Measurements from ENCODE around the gene SARNP. TPM values are rescaled to one million over a fixed set of nuclear protein-coding genes. Genes with fewer than 3 reads are reported as not detected.

SARNP gene
- total RNA-seq, 1 donor from 2014 or later = 266 TPM

DNA sequence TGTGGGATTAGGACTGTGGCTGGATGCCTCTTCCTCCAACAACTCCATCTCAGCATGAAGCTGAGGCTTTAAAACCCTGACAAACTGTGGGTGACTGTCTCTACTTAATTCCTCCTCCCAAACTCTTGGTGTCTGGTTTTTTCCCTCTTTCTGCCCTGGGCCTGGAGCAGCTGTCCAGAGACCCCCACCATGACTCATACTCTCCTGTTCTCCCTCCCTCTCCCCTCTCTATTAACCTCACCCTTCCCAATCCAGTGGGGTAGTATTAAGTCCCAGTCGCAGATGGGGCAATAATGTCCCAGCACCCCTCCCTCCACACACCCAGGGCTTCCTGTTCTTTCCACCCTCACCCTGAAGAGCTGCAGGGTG lies 13.9 kb upstream of the SARNP start:
- Mint-ChIP-seq H3K4me3 (peak overlapping the region; percentile 99), H3K9me3 (no peaks in the 10 kb centered on the region), H3K36me3 (peaks cover 5% of the 10 kb centered on the region), H3K27ac (peak overlapping the region; percentile 88), H3K27me3 (ENCODE audit: insufficient read depth, low read depth) (peaks cover 9% of the 10 kb centered on the region), H3K4me1 (peaks cover 33% of the 10 kb centered on the region)
- Histone ChIP-seq H3K79me2 (ENCODE audit: low read depth) (peaks cover 51% of the 10 kb centered on the region), H3K27me3 (no peaks in the 10 kb centered on the region), H3K4me3 (peak overlapping the region; percentile 92), H3K36me3 (no peaks in the 10 kb centered on the region), H2AFZ (replicated peaks) (no peak overlapping the region), H4K20me1 (ENCODE audit: low read depth) (no peaks in the 10 kb centered on the region), H3F3A (ENCODE audit: low read depth) (peaks cover 32% of the 10 kb centered on the region), H3K9me3 (ENCODE audit: low read depth) (no peaks in the 10 kb centered on the region), H3K27ac (no peak overlapping the region), H3K4me2 (peak overlapping the region; percentile 87), H3K4me1 (peaks cover 25% of the 10 kb centered on the region), H3K9ac (peak overlapping the region; percentile 96)
- DNase-seq (ENCODE audit: low spot score) = no peak
- TF ChIP-seq EZH2 (IDR thresholded peaks at IDR 0.05) (no peak), EZH2phosphoT487 (IDR thresholded peaks at IDR 0.05) (no peak)
- TF ChIP-seq, protein P1, sequence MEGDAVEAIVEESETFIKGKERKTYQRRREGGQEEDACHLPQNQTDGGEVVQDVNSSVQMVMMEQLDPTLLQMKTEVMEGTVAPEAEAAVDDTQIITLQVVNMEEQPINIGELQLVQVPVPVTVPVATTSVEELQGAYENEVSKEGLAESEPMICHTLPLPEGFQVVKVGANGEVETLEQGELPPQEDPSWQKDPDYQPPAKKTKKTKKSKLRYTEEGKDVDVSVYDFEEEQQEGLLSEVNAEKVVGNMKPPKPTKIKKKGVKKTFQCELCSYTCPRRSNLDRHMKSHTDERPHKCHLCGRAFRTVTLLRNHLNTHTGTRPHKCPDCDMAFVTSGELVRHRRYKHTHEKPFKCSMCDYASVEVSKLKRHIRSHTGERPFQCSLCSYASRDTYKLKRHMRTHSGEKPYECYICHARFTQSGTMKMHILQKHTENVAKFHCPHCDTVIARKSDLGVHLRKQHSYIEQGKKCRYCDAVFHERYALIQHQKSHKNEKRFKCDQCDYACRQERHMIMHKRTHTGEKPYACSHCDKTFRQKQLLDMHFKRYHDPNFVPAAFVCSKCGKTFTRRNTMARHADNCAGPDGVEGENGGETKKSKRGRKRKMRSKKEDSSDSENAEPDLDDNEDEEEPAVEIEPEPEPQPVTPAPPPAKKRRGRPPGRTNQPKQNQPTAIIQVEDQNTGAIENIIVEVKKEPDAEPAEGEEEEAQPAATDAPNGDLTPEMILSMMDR (IDR thresholded peaks at IDR 0.05) = no peak

DNA sequence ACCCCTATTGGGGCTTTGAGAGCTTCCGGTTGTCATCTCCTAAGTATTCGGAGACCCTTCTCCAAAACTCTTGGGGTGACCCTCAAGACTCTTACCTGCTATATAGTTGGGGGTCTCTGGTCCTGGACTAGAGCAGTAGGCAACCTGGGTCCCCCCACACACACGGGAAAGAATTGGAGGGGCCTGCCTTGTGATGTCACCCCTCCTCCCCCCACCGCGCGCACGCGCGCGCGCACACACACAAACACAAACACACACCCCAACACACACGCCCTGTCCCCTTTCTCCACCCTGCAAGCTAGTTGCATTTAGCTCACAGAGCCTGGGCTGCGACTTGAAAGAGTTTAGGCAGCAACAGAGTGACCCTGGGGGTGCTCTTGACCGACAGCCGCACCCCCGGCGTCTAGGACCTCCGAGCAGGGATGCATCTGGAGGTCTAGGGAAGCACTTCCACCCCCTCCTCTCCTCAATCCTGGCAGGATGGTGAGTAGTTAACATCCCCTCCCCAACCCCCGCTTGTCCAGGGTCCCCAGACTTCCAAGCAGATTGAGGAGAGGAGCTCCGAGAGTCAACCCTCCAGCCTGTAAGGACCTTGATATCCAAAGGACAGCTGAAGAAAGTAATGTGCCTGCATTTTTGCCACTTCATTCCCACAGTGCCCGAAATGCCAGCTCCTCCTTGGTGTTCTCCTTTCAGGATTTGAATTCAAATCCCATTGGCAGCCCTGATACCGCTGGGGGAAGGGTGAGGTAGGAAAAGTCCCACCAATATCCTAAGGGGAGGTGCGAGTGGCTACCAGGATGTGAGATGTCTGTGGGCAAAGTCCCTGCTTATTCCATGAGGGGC lies 13.3 kb upstream of the SARNP start:
- Mint-ChIP-seq H3K9me3 (no peaks in the 10 kb centered on the region), H3K27ac (peak overlapping the region; percentile 99), H3K27me3 (ENCODE audit: insufficient read depth, low read depth) (peaks cover 6% of the 10 kb centered on the region), H3K36me3 (peaks cover 5% of the 10 kb centered on the region), H3K4me1 (peaks cover 35% of the 10 kb centered on the region), H3K4me3 (peak overlapping the region; percentile 99)
- peak overlapping the region; percentile 96 for H3K9ac ChIP-seq
- H3K36me3 ChIP-seq = no peaks in the 10 kb centered on the region
- TF ChIP-seq, protein P1 (IDR thresholded peaks at IDR 0.05) = no peak
- TF ChIP-seq EZH2 (IDR thresholded peaks at IDR 0.05) = no peak
- peak overlapping the region; percentile 92 for H3K4me3 ChIP-seq
- peak overlapping the region; percentile 8 for H2AFZ ChIP-seq (replicated peaks)
- peak overlapping the region; percentile 98 for H3K27ac ChIP-seq
- DNase-seq (ENCODE audit: low spot score) = peak; percentile 79
- peaks cover 32% of the 10 kb centered on the region for H3F3A ChIP-seq (ENCODE audit: low read depth)
- peak overlapping the region; percentile 87 for H3K4me2 ChIP-seq
- peaks cover 25% of the 10 kb centered on the region for H3K4me1 ChIP-seq
- no peaks in the 10 kb centered on the region for H3K9me3 ChIP-seq (ENCODE audit: low read depth)
- H4K20me1 ChIP-seq (ENCODE audit: low read depth) = no peaks in the 10 kb centered on the region
- H3K27me3 ChIP-seq = no peaks in the 10 kb centered on the region
- peaks cover 57% of the 10 kb centered on the region for H3K79me2 ChIP-seq (ENCODE audit: low read depth)

DNA sequence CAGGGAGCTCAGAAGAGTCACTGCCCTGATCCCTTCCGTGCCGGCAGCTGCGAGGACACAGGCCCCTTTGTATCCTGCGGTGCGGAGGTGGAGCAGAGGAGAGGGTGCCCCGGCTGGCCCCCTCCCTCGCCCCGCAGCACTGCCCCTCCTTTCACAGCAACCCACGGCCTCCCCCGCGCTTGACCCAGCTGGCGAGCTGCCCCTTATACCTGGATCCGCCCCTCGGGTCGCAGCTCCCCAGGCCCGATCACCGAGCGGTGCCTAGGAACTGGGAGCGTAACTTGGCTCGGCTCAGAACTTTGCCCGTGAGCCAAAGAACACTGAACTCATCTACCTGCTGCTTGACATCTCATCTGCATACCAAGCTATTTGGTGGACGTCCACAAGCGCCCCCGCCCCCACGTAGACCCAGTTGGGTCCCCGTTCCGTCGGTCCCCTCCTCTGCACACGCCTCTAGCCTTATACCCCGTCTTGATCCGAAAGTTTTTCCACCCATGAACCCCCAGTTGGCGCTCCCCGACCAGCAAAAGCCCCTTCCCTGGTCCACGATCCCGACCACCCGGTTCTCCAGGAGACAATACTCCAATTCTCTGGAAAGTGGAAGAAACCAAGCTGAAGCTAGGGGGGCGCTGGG lies 12.6 kb upstream of the SARNP start:
- Histone ChIP-seq H3K27me3 (no peaks in the 10 kb centered on the region), H3K36me3 (no peaks in the 10 kb centered on the region), H3K27ac (peak overlapping the region; percentile 98), H4K20me1 (ENCODE audit: low read depth) (no peaks in the 10 kb centered on the region), H2AFZ (replicated peaks) (peak overlapping the region; percentile 8), H3K79me2 (ENCODE audit: low read depth) (peaks cover 63% of the 10 kb centered on the region), H3K9ac (peak overlapping the region; percentile 96), H3F3A (ENCODE audit: low read depth) (peaks cover 32% of the 10 kb centered on the region), H3K4me1 (peaks cover 25% of the 10 kb centered on the region), H3K9me3 (ENCODE audit: low read depth) (no peaks in the 10 kb centered on the region), H3K4me2 (peak overlapping the region; percentile 87), H3K4me3 (peak overlapping the region; percentile 92)
- Mint-ChIP-seq H3K27ac (peak overlapping the region; percentile 99), H3K4me3 (peak overlapping the region; percentile 99), H3K9me3 (no peaks in the 10 kb centered on the region), H3K27me3 (ENCODE audit: insufficient read depth, low read depth) (peaks cover 6% of the 10 kb centered on the region), H3K36me3 (peaks cover 5% of the 10 kb centered on the region), H3K4me1 (peaks cover 38% of the 10 kb centered on the region)
- DNase-seq (ENCODE audit: low spot score) = peak; percentile 78
- TF ChIP-seq EZH2phosphoT487 (IDR thresholded peaks at IDR 0.05) (no peak), EZH2 (IDR thresholded peaks at IDR 0.05) (no peak)
- TF ChIP-seq, protein P1 (IDR thresholded peaks at IDR 0.05) = peak; percentile 14
